Heart left ventricle (tissue), 16 donors: ENCODE results near the gene SPRR2E. TPM values are rescaled to one million over a fixed set of nuclear protein-coding genes. Genes with fewer than 3 reads are reported as not detected.
"Not testable (repeated sequence)": the region's sequence is repeated elsewhere in the genome, so short reads cannot be mapped to it uniquely, and the experiment has no call there.

Experiments
- ATAC-seq, 4 donors: fragments of 200-7000 bp; cut with Tn5 transposase; one replicate each; pipeline ENCODE4 v1.9.1; 2020 to 2022; ENCODE audit warnings: moderate library complexity in 4 of 4, mild to moderate bottlenecking in 3 of 4, moderate number of reproducible peaks in 1 of 4
- DNase-seq, 5 donors: peaks; one replicate each; pipeline ENCODE4 v3.0.0-alpha.2; 2020
- H3K27ac ChIP-seq, 12 donors: fragments of 200-600 bp; sonication (generic) in 4 of 12; one replicate each; pipeline versions ENCODE4 v1.5.0 to v1.8.0; 2016 to 2022; ENCODE audit warnings: mild to moderate bottlenecking in 2 of 12
- H3K27me3 ChIP-seq, 9 donors: fragments of 200-600 bp; sonication (generic) in 2 of 9; one replicate each; pipeline versions ENCODE4 v1.5.1 to v1.8.0; 2016 to 2022; ENCODE audit warnings: mild to moderate bottlenecking in 3 of 9
- H3K36me3 ChIP-seq, 9 donors: fragments of 200-600 bp; sonication (generic) in 2 of 9; one replicate each; pipeline versions ENCODE4 v1.5.0 to v1.8.0; 2018 to 2022; ENCODE audit warnings: mild to moderate bottlenecking in 2 of 9
- H3K4me1 ChIP-seq, 12 donors: fragments of 200-600 bp; sonication (generic) in 4 of 12; one replicate each; pipeline versions ENCODE4 v1.5.0 to v1.8.0; 2016 to 2022; ENCODE audit warnings: mild to moderate bottlenecking in 3 of 12
- H3K4me3 ChIP-seq, 12 donors: fragments of 200-600 bp; sonication (generic) in 4 of 12; one replicate each; pipeline versions ENCODE4 v1.5.0 to v1.8.0; 2017 to 2022; ENCODE audit warnings: mild to moderate bottlenecking in 9 of 12, moderate library complexity in 4 of 12
- H3K9me3 ChIP-seq, 12 donors: fragments of 200-600 bp; sonication (generic) in 4 of 12; one replicate each; pipeline versions ENCODE4 v1.5.0 to v1.8.0; 2016 to 2022; ENCODE audit warnings: mild to moderate bottlenecking in 1 of 12
- CTCF ChIP-seq, 12 donors: fragments of 200-600 bp; sonication (generic) in 4 of 12; IDR thresholded peaks; one replicate each; pipeline versions ENCODE4 v1.5.0 to v1.8.0; 2018 to 2022; ENCODE audit warnings: antibody characterized with exemption in 12 of 12, mild to moderate bottlenecking in 5 of 12
- POLR2A ChIP-seq, 2 donors: fragments of 450-650 bp; IDR thresholded peaks; one replicate each; pipeline ENCODE4 v1.6.1; 2017; ENCODE audit warnings: antibody characterized with exemption in 2 of 2, mild to moderate bottlenecking in 2 of 2, moderate library complexity in 2 of 2
- WGBS, 4 donors: extraction: QIAGEN DNeasy Blood & Tissue Kit in 2 of 4; methylation state at CpG; one replicate each; pipeline versions ENCODE4 v1.1.5 to v1.1.7; 2013 to 2018; 5-methylcytosine and 5-hydroxymethylcytosine counted together
- intact Hi-C, 10 donors: fragments of 100-400 bp; cut with DNase I; formaldehyde crosslinking; loops; one replicate each; pipeline versions ENCODE4 v1.11.1 to v1.14.2; 2022
- polyA plus RNA-seq, 2 donors: library from polyadenylated mRNA; stranded (reverse); fragments of 200-250 nt; gene quantifications; one replicate each; pipeline ENCODE4 v1.2.3, GENCODE V29; 2013
- total RNA-seq, 9 donors: library from RNA; depleted of rRNA in 2 of 9; stranded (reverse); fragments of >200 nt in 2 of 9; fragmentation: NEBNext Ultra II Directional in 3 of 9; extraction: Animal tissue kit (Norgen Biotek cat#: 25700) in 3 of 9; gene quantifications; one replicate each; pipeline versions ENCODE4 v1.1.0 to v1.2.4, GENCODE V29; 2016 to 2023
- donor health status: ischemic (EF 13 %, LVEDD 7.1; RV severe dilation, severe dysfunction).
- donor health status: healthy with polysubstance abuse.
- donor health status: DM: no; HTN: yes; CAD: no.
- donor health status: DM: no; HTN: no; CAD: no.
- donor health status: ischemic (EF 25% LVEDD 6.9; RV normal size, moderate dysfunction).
- donor health status: ischemic (EF 25% LVEDD 5.7; RV mildly dilated, moderate dysfunction).
- donor health status: healthy.
- donor health status: DM: yes; HTN: yes; CAD: no.
- donor health status: ischemic (EF 35%, LVEDD 5.7; RV mildly dilated, moderate dysfunction).
- donor health status: nonischemic (EF 11% LVEDD 7.7; RV severe dilation, severe dysfunction).
- donor health status: DM: yes; HTN: yes; CAD: no.
- donor health status: PGD.
- donor health status: ischemic (EF 29% LVEDD 5.4; RV normal size, mild dysfunction).
- donor health status: nonischemic (EF 23%, LVEDD 6.1; RV moderate dilation, normal function).

Gene SPRR2E
- total and polyA plus RNA-seq, 11 donors = 0.12 TPM; not detected in 10

- no peak for ATAC-seq
- Histone ChIP-seq H3K27me3 (peaks cover 0 to 7% (median 0%) of the 10 kb centered on the region in 9 donors), H3K4me1 (no peaks in the 10 kb centered on the region), H3K9me3 (no peaks in the 10 kb centered on the region), H3K36me3 (no peaks in the 10 kb centered on the region), H3K27ac (no peak overlapping the region), H3K4me3 (no peak overlapping the region)
- TF ChIP-seq POLR2A (IDR thresholded peaks at IDR 0.05) (no peak), CTCF (IDR thresholded peaks at IDR 0.05) (no peak)
- no peak for DNase-seq
- intact Hi-C loops = no loop called here
- WGBS, 4 donors = 64 to 85% (median 79%) methylated on average over 1 of the region's 1 CpG
Observed at GRCh38 chr1:153133267-153133666, 38.9 kb upstream of the SPRR2E start.

- DNase-seq, intact Hi-C loops, H3K4me1 ChIP-seq, H3K27ac ChIP-seq, ATAC-seq, H3K36me3 ChIP-seq, H3K27me3 ChIP-seq, H3K4me3 ChIP-seq: not testable (repeated sequence)
- H3K9me3 ChIP-seq = peaks cover 0 to 22% (median 2%) of the 10 kb centered on the region in 12 donors
- 88 to 91% (median 89%) methylated on average over 4 of the region's 4 CpGs for WGBS, 4 donors
Observed at GRCh38 chr1:153128688-153129087, 34.4 kb upstream of the SPRR2E start.

DNA sequence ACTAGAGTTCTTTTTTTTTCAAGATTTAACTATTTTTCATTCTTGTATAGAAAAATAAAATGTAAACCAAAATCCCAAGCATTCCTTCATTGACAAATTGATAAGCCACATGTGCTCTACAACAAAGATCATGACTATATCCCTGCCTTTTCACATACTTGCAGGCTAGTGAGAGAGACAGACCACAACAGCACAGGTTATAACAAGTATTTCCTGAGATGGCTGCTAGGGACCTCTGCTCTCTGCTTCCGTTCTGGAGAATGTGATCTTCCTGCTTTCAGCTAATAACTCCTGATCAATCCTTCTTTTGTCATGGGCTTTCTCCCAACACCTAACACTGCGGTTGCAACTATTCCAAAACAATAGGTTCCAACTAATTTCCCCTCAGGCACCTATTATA, 33.0 kb upstream of the SPRR2E start:
- no peak for ATAC-seq
- H3K9me3 ChIP-seq = peaks cover 0 to 22% (median 2%) of the 10 kb centered on the region in 12 donors
- peaks cover 0 to 5% (median 0%) of the 10 kb centered on the region in 9 donors for H3K27me3 ChIP-seq
- no peak overlapping the region for H3K27ac ChIP-seq
- intact Hi-C loops = no loop called here
- no peak overlapping the region for H3K4me3 ChIP-seq
- TF ChIP-seq CTCF (IDR thresholded peaks at IDR 0.05) (no peak), POLR2A (IDR thresholded peaks at IDR 0.05) (no peak)
- WGBS, 4 donors = 60 to 73% (median 63%) methylated on average over 2 of the region's 2 CpGs
- DNase-seq = no peak
- H3K4me1 ChIP-seq = no peaks in the 10 kb centered on the region
- no peaks in the 10 kb centered on the region for H3K36me3 ChIP-seq

DNA sequence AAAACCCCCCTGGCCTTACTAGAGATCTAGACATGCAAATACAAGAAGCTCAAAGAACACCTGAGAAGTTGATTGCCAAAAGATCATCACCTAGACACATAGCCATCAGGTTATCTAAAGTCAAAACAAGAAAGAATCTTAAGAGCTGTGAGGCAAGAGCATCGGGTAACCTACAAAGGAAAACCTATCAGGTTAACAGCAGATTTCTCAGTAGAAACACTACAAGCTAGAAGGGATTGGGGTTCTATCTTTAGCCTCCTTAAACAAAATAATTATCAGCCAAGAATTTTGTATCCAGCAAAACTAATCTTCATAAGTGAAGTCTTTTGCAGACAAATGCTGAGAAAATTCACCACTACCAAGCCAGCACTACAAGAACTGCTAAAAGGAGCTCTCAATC, 31.2 kb upstream of the SPRR2E start:
- WGBS, 4 donors = 83 to 90% (median 86%) methylated on average over 1 of the region's 1 CpG
- no peak overlapping the region for H3K27ac ChIP-seq
- H3K4me1 ChIP-seq = no peaks in the 10 kb centered on the region
- no peaks in the 10 kb centered on the region for H3K27me3 ChIP-seq
- no peak overlapping the region for H3K4me3 ChIP-seq
- peaks cover 0 to 22% (median 2%) of the 10 kb centered on the region in 12 donors for H3K9me3 ChIP-seq
- no peaks in the 10 kb centered on the region for H3K36me3 ChIP-seq
- TF ChIP-seq POLR2A (IDR thresholded peaks at IDR 0.05) (no peak), CTCF (IDR thresholded peaks at IDR 0.05) (no peak)
- ATAC-seq (no peak), DNase-seq (no peak)
- intact Hi-C loops = no loop called here

- peaks cover 0 to 22% (median 2%) of the 10 kb centered on the region in 12 donors for H3K9me3 ChIP-seq
- intact Hi-C loops, H3K27me3 ChIP-seq, DNase-seq, H3K4me1 ChIP-seq, H3K4me3 ChIP-seq, ATAC-seq, H3K36me3 ChIP-seq, H3K27ac ChIP-seq: not testable (repeated sequence)
- 82 to 91% (median 86%) methylated on average over 8 of the region's 8 CpGs for WGBS, 4 donors
Observed at GRCh38 chr1:153123793-153124192, 29.5 kb upstream of the SPRR2E start.
